Measurements from ENCODE around the gene B9D2. TPM values are rescaled to one million over a fixed set of nuclear protein-coding genes. Genes with fewer than 3 reads are reported as not detected.
A peak's percentile ranks its signal among the peaks of the same experiment; 100 is the strongest.

The B9D2 gene
- total RNA-seq, 1 experiment from 2014 or later = 7.6 TPM

GRCh38 chr19:41321600-41322270 lies 42.2 kb downstream of the B9D2 start:
- Histone ChIP-seq H2AFZ (ENCODE audit: low read length) (no peak overlapping the region), H4K20me1 (ENCODE audit: insufficient read depth, low read depth, low read length) (no peaks in the 10 kb centered on the region), H3K9me2 (replicated peaks; ENCODE audit: insufficient read depth, low read length) (no peaks in the 10 kb centered on the region), H3K9ac (ENCODE audit: low read length) (no peak overlapping the region), H3K4me2 (ENCODE audit: low read depth, low read length, poor library complexity, severe bottlenecking) (no peak overlapping the region), H3K27ac (ENCODE audit: low read length) (no peak overlapping the region), H3K4me1 (ENCODE audit: low read length) (peaks cover under 1% of the 10 kb centered on the region; the same call in 1 of the 2 replicates), H3K36me3 (ENCODE audit: insufficient read depth, low read length) (no peaks in the 10 kb centered on the region; the same call in 1 of the 2 replicates), H3K27me3 (ENCODE audit: low read length) (no peaks in the 10 kb centered on the region), H3K4me3 (ENCODE audit: low read length) (no peak overlapping the region), H3K79me2 (ENCODE audit: low read length) (peaks cover 12% of the 10 kb centered on the region), H3K9me3 (ENCODE audit: low read length) (no peaks in the 10 kb centered on the region)
- DNase-seq = peak; percentile 60

- no peak overlapping the region for H3K9ac ChIP-seq (ENCODE audit: low read length)
- no peaks in the 10 kb centered on the region for H3K9me2 ChIP-seq (replicated peaks; ENCODE audit: insufficient read depth, low read length)
- no peak overlapping the region for H2AFZ ChIP-seq (ENCODE audit: low read length)
- no peak for DNase-seq
- H3K4me1 ChIP-seq (ENCODE audit: low read length) = no peaks in the 10 kb centered on the region
- no peaks in the 10 kb centered on the region for H3K9me3 ChIP-seq (ENCODE audit: low read length)
- no peaks in the 10 kb centered on the region for H4K20me1 ChIP-seq (ENCODE audit: insufficient read depth, low read depth, low read length)
- no peaks in the 10 kb centered on the region; the same call in 1 of the 2 replicates for H3K36me3 ChIP-seq (ENCODE audit: insufficient read depth, low read length)
- H3K27me3 ChIP-seq (ENCODE audit: low read length) = no peaks in the 10 kb centered on the region
- H3K4me2 ChIP-seq (ENCODE audit: low read depth, low read length, poor library complexity, severe bottlenecking) = no peak overlapping the region
- H3K79me2 ChIP-seq (ENCODE audit: low read length) = peaks cover 6% of the 10 kb centered on the region; the same call in 1 of the 2 replicates
- no peak overlapping the region for H3K27ac ChIP-seq (ENCODE audit: low read length)
- no peak overlapping the region for H3K4me3 ChIP-seq (ENCODE audit: low read length)
Observed at GRCh38 chr19:41321204-41321599, 42.7 kb downstream of the B9D2 start.

GRCh38 chr19:41320568-41320967 lies 43.4 kb downstream of the B9D2 start:
- Histone ChIP-seq H2AFZ (ENCODE audit: low read length) (no peak overlapping the region), H3K9me3 (ENCODE audit: low read length) (no peaks in the 10 kb centered on the region), H3K9me2 (replicated peaks; ENCODE audit: insufficient read depth, low read length) (no peaks in the 10 kb centered on the region), H3K4me2 (ENCODE audit: low read depth, low read length, poor library complexity, severe bottlenecking) (no peak overlapping the region), H3K79me2 (ENCODE audit: low read length) (0 out of 2 replicates have a peak, but pooled peaks cover under 1% of the 10 kb centered on the region), H3K4me1 (ENCODE audit: low read length) (no peaks in the 10 kb centered on the region), H3K27me3 (ENCODE audit: low read length) (no peaks in the 10 kb centered on the region), H3K36me3 (ENCODE audit: insufficient read depth, low read length) (no peaks in the 10 kb centered on the region; the same call in 1 of the 2 replicates), H3K9ac (ENCODE audit: low read length) (no peak overlapping the region), H3K4me3 (ENCODE audit: low read length) (no peak overlapping the region), H3K27ac (ENCODE audit: low read length) (no peak overlapping the region), H4K20me1 (ENCODE audit: insufficient read depth, low read depth, low read length) (no peaks in the 10 kb centered on the region)
- DNase-seq = no peak

- Histone ChIP-seq H3K27ac (ENCODE audit: low read length) (no peak overlapping the region), H3K79me2 (ENCODE audit: low read length) (no peaks in the 10 kb centered on the region), H3K36me3 (ENCODE audit: insufficient read depth, low read length) (no peaks in the 10 kb centered on the region; the same call in 1 of the 2 replicates), H3K4me1 (ENCODE audit: low read length) (no peaks in the 10 kb centered on the region), H3K9me3 (ENCODE audit: low read length) (no peaks in the 10 kb centered on the region), H3K9ac (ENCODE audit: low read length) (no peak overlapping the region), H3K4me3 (ENCODE audit: low read length) (no peak overlapping the region), H3K27me3 (ENCODE audit: low read length) (no peaks in the 10 kb centered on the region), H2AFZ (ENCODE audit: low read length) (no peak overlapping the region), H3K9me2 (replicated peaks; ENCODE audit: insufficient read depth, low read length) (no peaks in the 10 kb centered on the region), H4K20me1 (ENCODE audit: insufficient read depth, low read depth, low read length) (no peaks in the 10 kb centered on the region), H3K4me2 (ENCODE audit: low read depth, low read length, poor library complexity, severe bottlenecking) (no peak overlapping the region)
- DNase-seq = no peak
Observed at GRCh38 chr19:41320185-41320518, 43.8 kb downstream of the B9D2 start.

GRCh38 chr19:41319500-41320184 lies 44.3 kb downstream of the B9D2 start:
- DNase-seq = no peak
- Histone ChIP-seq H3K4me1 (ENCODE audit: low read length) (no peaks in the 10 kb centered on the region), H3K27ac (ENCODE audit: low read length) (no peak overlapping the region), H3K4me3 (ENCODE audit: low read length) (no peak overlapping the region), H3K9me3 (ENCODE audit: low read length) (no peaks in the 10 kb centered on the region), H3K4me2 (ENCODE audit: low read depth, low read length, poor library complexity, severe bottlenecking) (no peak overlapping the region), H3K9ac (ENCODE audit: low read length) (no peak overlapping the region), H2AFZ (ENCODE audit: low read length) (no peak overlapping the region), H4K20me1 (ENCODE audit: insufficient read depth, low read depth, low read length) (no peaks in the 10 kb centered on the region), H3K79me2 (ENCODE audit: low read length) (peaks cover under 1% of the 10 kb centered on the region; the same call in 1 of the 2 replicates), H3K36me3 (ENCODE audit: insufficient read depth, low read length) (no peaks in the 10 kb centered on the region; the same call in 1 of the 2 replicates), H3K9me2 (replicated peaks; ENCODE audit: insufficient read depth, low read length) (no peaks in the 10 kb centered on the region), H3K27me3 (ENCODE audit: low read length) (no peaks in the 10 kb centered on the region)

- H3K4me2 ChIP-seq (ENCODE audit: low read depth, low read length, poor library complexity, severe bottlenecking) = no peak overlapping the region
- peaks cover 3% of the 10 kb centered on the region; the same call in 1 of the 2 replicates for H3K36me3 ChIP-seq (ENCODE audit: insufficient read depth, low read length)
- no peak overlapping the region for H3K9ac ChIP-seq (ENCODE audit: low read length)
- H2AFZ ChIP-seq (ENCODE audit: low read length) = no peak overlapping the region
- H3K4me1 ChIP-seq (ENCODE audit: low read length) = no peaks in the 10 kb centered on the region
- H3K9me3 ChIP-seq (ENCODE audit: low read length) = no peaks in the 10 kb centered on the region
- H3K79me2 ChIP-seq (ENCODE audit: low read length) = peaks cover 6% of the 10 kb centered on the region; the same call in 1 of the 2 replicates
- DNase-seq = no peak
- no peak overlapping the region for H3K27ac ChIP-seq (ENCODE audit: low read length)
- no peaks in the 10 kb centered on the region for H3K27me3 ChIP-seq (ENCODE audit: low read length)
- no peaks in the 10 kb centered on the region for H3K9me2 ChIP-seq (replicated peaks; ENCODE audit: insufficient read depth, low read length)
- H4K20me1 ChIP-seq (ENCODE audit: insufficient read depth, low read depth, low read length) = no peaks in the 10 kb centered on the region
- H3K4me3 ChIP-seq (ENCODE audit: low read length) = no peak overlapping the region
Observed at GRCh38 chr19:41318696-41319499, 45.1 kb downstream of the B9D2 start.

GRCh38 chr19:41316306-41316920 lies 47.5 kb downstream of the B9D2 start:
- no peak overlapping the region for H3K9ac ChIP-seq (ENCODE audit: low read length)
- H3K4me2 ChIP-seq (ENCODE audit: low read depth, low read length, poor library complexity, severe bottlenecking) = no peak overlapping the region
- peaks cover 3% of the 10 kb centered on the region for H3K4me1 ChIP-seq (ENCODE audit: low read length)
- peaks cover 31% of the 10 kb centered on the region for H3K79me2 ChIP-seq (ENCODE audit: low read length)
- no peaks in the 10 kb centered on the region for H3K9me3 ChIP-seq (ENCODE audit: low read length)
- DNase-seq = no peak
- H3K36me3 ChIP-seq (ENCODE audit: insufficient read depth, low read length) = peaks cover 16% of the 10 kb centered on the region; the same call in 1 of the 2 replicates
- no peaks in the 10 kb centered on the region for H4K20me1 ChIP-seq (ENCODE audit: insufficient read depth, low read depth, low read length)
- no peak overlapping the region for H2AFZ ChIP-seq (ENCODE audit: low read length)
- no peak overlapping the region for H3K4me3 ChIP-seq (ENCODE audit: low read length)
- no peaks in the 10 kb centered on the region for H3K27me3 ChIP-seq (ENCODE audit: low read length)
- no peaks in the 10 kb centered on the region for H3K9me2 ChIP-seq (replicated peaks; ENCODE audit: insufficient read depth, low read length)
- no peak overlapping the region for H3K27ac ChIP-seq (ENCODE audit: low read length)

Measured in Karpas-422 (cell line).